Measurements from ENCODE around the gene RIPOR3. TPM values are rescaled to one million over a fixed set of nuclear protein-coding genes. Genes with fewer than 3 reads are reported as not detected.
A peak's percentile ranks its signal among the peaks of the same experiment; 100 is the strongest.
"Not testable (repeated sequence)": the region's sequence is repeated elsewhere in the genome, so short reads cannot be mapped to it uniquely, and the experiment has no call there.

RIPOR3 gene
- total and polyA plus RNA-seq, 2 experiments from 2014 or later: 5.6 to 5.7 TPM

DNA sequence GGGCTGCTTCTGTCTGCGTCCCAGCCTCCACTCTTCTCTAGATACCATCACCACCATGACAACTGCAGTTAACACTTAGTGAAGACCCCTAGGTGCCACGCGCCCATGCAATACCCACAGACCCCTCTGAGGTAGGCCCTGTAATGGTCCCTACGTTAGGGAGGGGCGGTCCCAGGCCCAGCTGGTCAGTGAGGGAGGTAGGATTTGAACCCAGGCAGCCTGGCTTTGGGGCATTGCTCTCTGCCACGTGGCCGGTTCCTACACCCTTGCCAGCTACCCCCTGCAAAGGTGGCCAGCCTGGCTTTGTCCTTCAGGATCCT, 18.2 kb downstream of the RIPOR3 start:
- H3K4me2 ChIP-seq: no peak overlapping the region
- no peak for DNase-seq (ENCODE audit: low spot score)
- H4K20me1 ChIP-seq (ENCODE audit: insufficient read depth, poor library complexity, severe bottlenecking): no peaks in the 10 kb centered on the region
- H2AFZ ChIP-seq: no peak overlapping the region
- H3K36me3 ChIP-seq (replicated peaks; ENCODE audit: insufficient read depth, low read depth): no peaks in the 10 kb centered on the region
- peaks cover 4% of the 10 kb centered on the region for H3K79me2 ChIP-seq
- no peaks in the 10 kb centered on the region for H3K9me2 ChIP-seq (replicated peaks; ENCODE audit: insufficient read depth)
- TF ChIP-seq, protein P1, sequence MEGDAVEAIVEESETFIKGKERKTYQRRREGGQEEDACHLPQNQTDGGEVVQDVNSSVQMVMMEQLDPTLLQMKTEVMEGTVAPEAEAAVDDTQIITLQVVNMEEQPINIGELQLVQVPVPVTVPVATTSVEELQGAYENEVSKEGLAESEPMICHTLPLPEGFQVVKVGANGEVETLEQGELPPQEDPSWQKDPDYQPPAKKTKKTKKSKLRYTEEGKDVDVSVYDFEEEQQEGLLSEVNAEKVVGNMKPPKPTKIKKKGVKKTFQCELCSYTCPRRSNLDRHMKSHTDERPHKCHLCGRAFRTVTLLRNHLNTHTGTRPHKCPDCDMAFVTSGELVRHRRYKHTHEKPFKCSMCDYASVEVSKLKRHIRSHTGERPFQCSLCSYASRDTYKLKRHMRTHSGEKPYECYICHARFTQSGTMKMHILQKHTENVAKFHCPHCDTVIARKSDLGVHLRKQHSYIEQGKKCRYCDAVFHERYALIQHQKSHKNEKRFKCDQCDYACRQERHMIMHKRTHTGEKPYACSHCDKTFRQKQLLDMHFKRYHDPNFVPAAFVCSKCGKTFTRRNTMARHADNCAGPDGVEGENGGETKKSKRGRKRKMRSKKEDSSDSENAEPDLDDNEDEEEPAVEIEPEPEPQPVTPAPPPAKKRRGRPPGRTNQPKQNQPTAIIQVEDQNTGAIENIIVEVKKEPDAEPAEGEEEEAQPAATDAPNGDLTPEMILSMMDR (IDR thresholded peaks at IDR 0.05; ENCODE audit: poor library complexity): no peak
- TF ChIP-seq EZH2 (IDR thresholded peaks at IDR 0.05; ENCODE audit: borderline replicate concordance) (no peak), EZH2phosphoT487 (IDR thresholded peaks at IDR 0.05; ENCODE audit: low read depth, severe bottlenecking, unreplicated experiment) (no peak)
- H3K9me3 ChIP-seq (ENCODE audit: low read depth): no peaks in the 10 kb centered on the region
- H3K27me3 ChIP-seq: no peaks in the 10 kb centered on the region
- 95% methylated on average over 7 of the region's 7 CpGs for whole genome bisulfite sequencing (ENCODE audit: low lambda C conversion rate, missing lambda C conversion rate)
- peak overlapping the region; percentile 59 for H3K27ac ChIP-seq
- H3K4me3 ChIP-seq: no peak overlapping the region
- peaks cover 26% of the 10 kb centered on the region for H3K4me1 ChIP-seq (ENCODE audit: insufficient read depth)

DNA sequence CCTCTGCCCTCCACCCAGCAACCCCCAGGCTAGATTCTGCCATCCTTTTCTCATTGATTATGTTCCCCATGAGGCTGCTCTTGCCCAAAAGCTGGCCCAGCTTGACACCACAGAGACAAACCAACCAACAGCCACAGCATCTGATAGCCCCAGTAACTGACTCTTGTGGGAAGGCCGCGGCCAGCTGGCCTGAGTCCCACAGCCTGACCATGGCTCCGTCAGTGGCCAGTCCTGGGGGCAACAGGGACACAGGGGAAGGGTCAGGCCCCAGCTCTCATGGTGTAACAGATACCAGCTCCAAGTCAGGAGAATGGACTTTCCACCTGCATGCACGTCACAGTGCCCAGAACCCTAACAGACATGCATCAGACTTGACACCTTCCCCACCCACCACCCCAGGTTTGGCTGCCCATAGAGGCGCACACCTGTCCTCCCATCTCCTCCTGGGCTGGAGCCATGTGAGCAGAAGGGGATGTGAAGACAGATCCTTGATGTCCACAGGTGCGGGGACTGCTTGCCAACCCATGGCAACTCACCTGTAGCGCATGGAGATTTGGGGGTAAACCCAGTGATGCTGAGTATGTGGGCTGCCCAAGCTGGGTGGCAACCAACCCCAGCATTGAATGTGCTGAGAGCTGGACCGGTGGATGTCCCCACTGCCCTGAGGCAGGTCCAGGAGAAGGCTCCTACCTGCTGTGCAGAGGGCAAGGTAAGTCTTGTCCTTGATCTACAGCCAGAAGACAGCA, 18.8 kb downstream of the RIPOR3 start:
- H2AFZ ChIP-seq: no peak overlapping the region
- 98% methylated on average over 8 of the region's 8 CpGs for WGBS (ENCODE audit: low lambda C conversion rate, missing lambda C conversion rate)
- no peak for TF ChIP-seq EZH2 (IDR thresholded peaks at IDR 0.05; ENCODE audit: borderline replicate concordance)
- TF ChIP-seq, protein P1 (IDR thresholded peaks at IDR 0.05; ENCODE audit: poor library complexity): no peak
- TF ChIP-seq EZH2phosphoT487 (IDR thresholded peaks at IDR 0.05; ENCODE audit: low read depth, severe bottlenecking, unreplicated experiment): no peak
- H3K79me2 ChIP-seq: peaks cover 4% of the 10 kb centered on the region
- H3K36me3 ChIP-seq (replicated peaks; ENCODE audit: insufficient read depth, low read depth): no peaks in the 10 kb centered on the region
- no peaks in the 10 kb centered on the region for H3K9me3 ChIP-seq (ENCODE audit: low read depth)
- H3K9me2 ChIP-seq (replicated peaks; ENCODE audit: insufficient read depth): no peaks in the 10 kb centered on the region
- DNase-seq (ENCODE audit: low spot score): no peak
- H3K4me2 ChIP-seq: no peak overlapping the region
- H3K27me3 ChIP-seq: no peaks in the 10 kb centered on the region
- no peak overlapping the region for H3K4me3 ChIP-seq
- no peaks in the 10 kb centered on the region for H4K20me1 ChIP-seq (ENCODE audit: insufficient read depth, poor library complexity, severe bottlenecking)
- H3K27ac ChIP-seq: no peak overlapping the region
- H3K4me1 ChIP-seq (ENCODE audit: insufficient read depth): peaks cover 27% of the 10 kb centered on the region

DNA sequence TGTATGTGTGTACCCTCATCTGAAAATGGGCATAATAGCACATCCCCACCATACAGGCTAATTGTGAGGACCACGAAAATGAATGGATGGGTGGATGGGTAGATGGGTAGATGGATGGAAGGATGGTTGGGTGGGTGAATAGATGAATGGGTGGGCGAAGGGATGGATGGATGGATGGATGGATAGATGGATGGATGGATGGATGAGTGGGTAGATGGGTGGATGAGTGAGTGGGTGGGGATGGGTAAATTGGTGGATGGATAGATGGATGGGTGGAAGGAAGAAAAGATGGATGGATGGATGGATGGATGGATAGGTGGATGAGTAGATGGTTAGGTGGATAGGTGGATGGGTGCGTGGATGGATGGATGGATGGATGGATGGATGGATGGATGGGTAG, 19.7 kb downstream of the RIPOR3 start:
- no peaks in the 10 kb centered on the region for H3K36me3 ChIP-seq (replicated peaks; ENCODE audit: insufficient read depth, low read depth)
- H3K9me3 ChIP-seq (ENCODE audit: low read depth): no peaks in the 10 kb centered on the region
- no peaks in the 10 kb centered on the region for H3K9me2 ChIP-seq (replicated peaks; ENCODE audit: insufficient read depth)
- H3K27me3 ChIP-seq: no peaks in the 10 kb centered on the region
- WGBS (ENCODE audit: low lambda C conversion rate, missing lambda C conversion rate): 97% methylated on average over 2 of the region's 3 CpGs
- peaks cover 4% of the 10 kb centered on the region for H3K79me2 ChIP-seq
- TF ChIP-seq EZH2 (IDR thresholded peaks at IDR 0.05; ENCODE audit: borderline replicate concordance) (no peak), EZH2phosphoT487 (IDR thresholded peaks at IDR 0.05; ENCODE audit: low read depth, severe bottlenecking, unreplicated experiment) (no peak)
- TF ChIP-seq, protein P1 (IDR thresholded peaks at IDR 0.05; ENCODE audit: poor library complexity): no peak
- no peak overlapping the region for H3K4me2 ChIP-seq
- H3K4me1 ChIP-seq (ENCODE audit: insufficient read depth): peaks cover 34% of the 10 kb centered on the region
- no peak overlapping the region for H3K4me3 ChIP-seq
- no peaks in the 10 kb centered on the region for H4K20me1 ChIP-seq (ENCODE audit: insufficient read depth, poor library complexity, severe bottlenecking)
- no peak overlapping the region for H3K27ac ChIP-seq
- H2AFZ ChIP-seq: no peak overlapping the region
- DNase-seq (ENCODE audit: low spot score): no peak

DNA sequence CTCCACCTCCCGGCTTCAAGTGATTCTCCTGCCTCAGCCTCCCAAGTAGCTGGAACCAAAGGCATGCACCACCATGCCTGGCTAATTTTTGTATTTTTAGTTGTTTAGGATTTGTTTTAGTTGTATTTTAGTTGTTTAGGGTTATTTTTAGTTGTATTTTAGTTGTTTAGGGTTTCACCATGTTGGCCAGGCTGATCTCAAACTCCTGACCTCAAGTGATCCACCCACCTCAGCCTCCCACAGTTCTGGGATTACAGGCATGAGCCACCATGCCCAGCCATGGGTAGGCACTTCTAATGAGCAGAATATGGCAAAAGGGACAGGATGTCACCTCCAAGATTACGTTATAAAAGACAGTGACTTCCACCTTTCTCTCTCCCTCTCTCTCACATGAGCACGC, 20.3 kb downstream of the RIPOR3 start:
- H2AFZ ChIP-seq; DNase-seq (ENCODE audit: low spot score); H4K20me1 ChIP-seq (ENCODE audit: insufficient read depth, poor library complexity, severe bottlenecking); H3K36me3 ChIP-seq (replicated peaks; ENCODE audit: insufficient read depth, low read depth); H3K79me2 ChIP-seq; H3K9me2 ChIP-seq (replicated peaks; ENCODE audit: insufficient read depth); H3K27me3 ChIP-seq; H3K4me3 ChIP-seq; H3K4me2 ChIP-seq; H3K9me3 ChIP-seq (ENCODE audit: low read depth): not testable (repeated sequence)
- WGBS (ENCODE audit: low lambda C conversion rate, missing lambda C conversion rate): 58% methylated on average over 3 of the region's 3 CpGs
- Histone ChIP-seq H3K27ac (peak overlapping the region; percentile 73), H3K4me1 (ENCODE audit: insufficient read depth) (peaks cover 40% of the 10 kb centered on the region)

All from hepatocyte (in vitro differentiated cells).